ENCODE data around the gene RAB3C.

Gene RAB3C

GRCh38 chr5:58761407-58761806, 178.5 kb downstream of the RAB3C start:
- H3K36me3 ChIP-seq (ENCODE audit: low read depth) = no peaks in the 10 kb centered on the region
- peaks cover 3% of the 10 kb centered on the region for H3K27me3 ChIP-seq (ENCODE audit: insufficient read depth, poor library complexity, severe bottlenecking)
- DNase-seq (ENCODE audit: low spot score) (no peak), ATAC-seq (ENCODE audit: low read depth) (no peak)
- H3K4me3 ChIP-seq (ENCODE audit: severe bottlenecking) = no peak overlapping the region
- no peaks in the 10 kb centered on the region for H3K9me3 ChIP-seq (ENCODE audit: severe bottlenecking)
- H3K4me1 ChIP-seq (ENCODE audit: insufficient read depth, poor library complexity, severe bottlenecking) = no peaks in the 10 kb centered on the region
- H3K27ac ChIP-seq (ENCODE audit: poor library complexity, severe bottlenecking) = no peak overlapping the region
- TF ChIP-seq CTCF (IDR thresholded peaks at IDR 0.05; ENCODE audit: poor library complexity, severe bottlenecking) = no peak

DNA sequence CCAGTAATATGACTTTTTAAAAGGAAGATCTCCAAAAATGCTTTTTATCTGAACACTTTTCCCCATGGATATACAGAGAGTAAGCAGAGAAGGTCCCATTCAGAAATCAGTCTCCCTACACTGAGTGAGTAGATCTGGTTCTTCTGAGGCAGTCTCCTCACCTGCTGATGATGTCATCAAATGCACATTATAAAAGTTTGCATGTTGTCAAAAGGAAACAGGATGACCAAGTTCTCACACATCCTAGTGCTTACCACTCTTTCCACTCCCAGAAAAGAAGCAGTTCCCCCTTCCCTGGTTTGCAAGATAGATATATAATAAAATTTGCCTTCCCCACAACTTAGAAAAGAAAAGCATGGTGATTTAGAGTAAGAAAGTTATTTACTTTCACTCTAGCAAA, 180.5 kb downstream of the RAB3C start:
- Histone ChIP-seq H3K9me3 (ENCODE audit: severe bottlenecking) (no peaks in the 10 kb centered on the region), H3K27me3 (ENCODE audit: insufficient read depth, poor library complexity, severe bottlenecking) (peaks cover 13% of the 10 kb centered on the region), H3K4me3 (ENCODE audit: severe bottlenecking) (no peak overlapping the region), H3K4me1 (ENCODE audit: insufficient read depth, poor library complexity, severe bottlenecking) (no peaks in the 10 kb centered on the region), H3K27ac (ENCODE audit: poor library complexity, severe bottlenecking) (no peak overlapping the region), H3K36me3 (ENCODE audit: low read depth) (no peaks in the 10 kb centered on the region)
- DNase-seq (ENCODE audit: low spot score) (no peak), ATAC-seq (ENCODE audit: low read depth) (no peak)
- TF ChIP-seq CTCF (IDR thresholded peaks at IDR 0.05; ENCODE audit: poor library complexity, severe bottlenecking) = no peak

GRCh38 chr5:58764199-58764598, 181.3 kb downstream of the RAB3C start:
- no peak for DNase-seq (ENCODE audit: low spot score)
- no peak for TF ChIP-seq CTCF (IDR thresholded peaks at IDR 0.05; ENCODE audit: poor library complexity, severe bottlenecking)

GRCh38 chr5:58765058-58765457, 182.2 kb downstream of the RAB3C start:
- Histone ChIP-seq H3K27me3 (ENCODE audit: insufficient read depth, poor library complexity, severe bottlenecking) (peaks cover 13% of the 10 kb centered on the region), H3K27ac (ENCODE audit: poor library complexity, severe bottlenecking) (no peak overlapping the region), H3K36me3 (ENCODE audit: low read depth) (no peaks in the 10 kb centered on the region), H3K4me1 (ENCODE audit: insufficient read depth, poor library complexity, severe bottlenecking) (no peaks in the 10 kb centered on the region), H3K9me3 (ENCODE audit: severe bottlenecking) (no peaks in the 10 kb centered on the region), H3K4me3 (ENCODE audit: severe bottlenecking) (no peak overlapping the region)
- ATAC-seq (ENCODE audit: low read depth) = no peak
- TF ChIP-seq CTCF (IDR thresholded peaks at IDR 0.05; ENCODE audit: poor library complexity, severe bottlenecking) = no peak
- no peak for DNase-seq (ENCODE audit: low spot score)

More at GRCh38 chr5:58764199-58764598, 181.3 kb downstream of the RAB3C start:
- peaks cover 13% of the 10 kb centered on the region for H3K27me3 ChIP-seq (ENCODE audit: insufficient read depth, poor library complexity, severe bottlenecking)
- no peaks in the 10 kb centered on the region for H3K36me3 ChIP-seq (ENCODE audit: low read depth)
- peak; percentile 63 for ATAC-seq (ENCODE audit: low read depth)
- no peak overlapping the region for H3K4me3 ChIP-seq (ENCODE audit: severe bottlenecking)
- no peaks in the 10 kb centered on the region for H3K4me1 ChIP-seq (ENCODE audit: insufficient read depth, poor library complexity, severe bottlenecking)
- H3K9me3 ChIP-seq (ENCODE audit: severe bottlenecking) = no peaks in the 10 kb centered on the region
- H3K27ac ChIP-seq (ENCODE audit: poor library complexity, severe bottlenecking) = no peak overlapping the region

- DNase-seq (ENCODE audit: low spot score) (no peak), ATAC-seq (ENCODE audit: low read depth) (no peak)
- H3K36me3 ChIP-seq (ENCODE audit: low read depth) = no peaks in the 10 kb centered on the region
- no peak overlapping the region for H3K4me3 ChIP-seq (ENCODE audit: severe bottlenecking)
- no peaks in the 10 kb centered on the region for H3K9me3 ChIP-seq (ENCODE audit: severe bottlenecking)
- H3K4me1 ChIP-seq (ENCODE audit: insufficient read depth, poor library complexity, severe bottlenecking) = no peaks in the 10 kb centered on the region
- TF ChIP-seq CTCF (IDR thresholded peaks at IDR 0.05; ENCODE audit: poor library complexity, severe bottlenecking) = no peak
- no peak overlapping the region for H3K27ac ChIP-seq (ENCODE audit: poor library complexity, severe bottlenecking)
- H3K27me3 ChIP-seq (ENCODE audit: insufficient read depth, poor library complexity, severe bottlenecking) = peaks cover 27% of the 10 kb centered on the region
Measured at GRCh38 chr5:58767104-58767503, 184.2 kb downstream of the RAB3C start.
